Measurements from ENCODE around the gene CEMIP. TPM values are rescaled to one million over a fixed set of nuclear protein-coding genes. Genes with fewer than 3 reads are reported as not detected.
A peak's percentile ranks its signal among the peaks of the same experiment; 100 is the strongest.

CEMIP gene
- total and polyA plus RNA-seq, 2 of the 13 experiments (the other 11 are each of a cell fraction or from before 2014, with no cell fraction given) = 4.3 to 28.5 TPM

DNA sequence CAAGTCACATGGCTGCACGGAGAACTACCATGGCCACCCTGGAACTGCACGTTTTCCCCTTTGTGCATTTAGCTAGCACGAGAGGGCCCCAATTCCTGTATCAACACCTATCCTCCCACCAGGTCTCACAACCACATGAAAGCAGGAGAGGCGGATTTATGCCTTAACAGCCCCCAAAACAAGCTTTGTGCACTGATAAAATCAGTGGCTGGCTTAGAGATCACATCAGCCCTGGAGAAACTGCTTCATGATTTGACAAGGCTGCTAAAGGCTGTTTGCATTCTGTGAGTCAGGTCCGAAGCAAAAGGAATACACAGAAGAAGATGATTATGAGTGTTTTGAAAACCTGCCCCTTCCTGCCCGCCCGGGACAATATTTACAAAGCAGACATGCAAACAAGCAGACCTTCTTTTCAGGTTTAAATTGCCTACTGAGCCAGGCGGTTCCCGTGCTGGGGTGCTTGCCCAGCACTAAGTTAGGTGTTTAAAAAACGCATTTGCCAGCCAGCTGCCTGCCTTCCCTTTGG, 25.9 kb downstream of the CEMIP start (continued):
- TF ChIP-seq, protein P1, sequence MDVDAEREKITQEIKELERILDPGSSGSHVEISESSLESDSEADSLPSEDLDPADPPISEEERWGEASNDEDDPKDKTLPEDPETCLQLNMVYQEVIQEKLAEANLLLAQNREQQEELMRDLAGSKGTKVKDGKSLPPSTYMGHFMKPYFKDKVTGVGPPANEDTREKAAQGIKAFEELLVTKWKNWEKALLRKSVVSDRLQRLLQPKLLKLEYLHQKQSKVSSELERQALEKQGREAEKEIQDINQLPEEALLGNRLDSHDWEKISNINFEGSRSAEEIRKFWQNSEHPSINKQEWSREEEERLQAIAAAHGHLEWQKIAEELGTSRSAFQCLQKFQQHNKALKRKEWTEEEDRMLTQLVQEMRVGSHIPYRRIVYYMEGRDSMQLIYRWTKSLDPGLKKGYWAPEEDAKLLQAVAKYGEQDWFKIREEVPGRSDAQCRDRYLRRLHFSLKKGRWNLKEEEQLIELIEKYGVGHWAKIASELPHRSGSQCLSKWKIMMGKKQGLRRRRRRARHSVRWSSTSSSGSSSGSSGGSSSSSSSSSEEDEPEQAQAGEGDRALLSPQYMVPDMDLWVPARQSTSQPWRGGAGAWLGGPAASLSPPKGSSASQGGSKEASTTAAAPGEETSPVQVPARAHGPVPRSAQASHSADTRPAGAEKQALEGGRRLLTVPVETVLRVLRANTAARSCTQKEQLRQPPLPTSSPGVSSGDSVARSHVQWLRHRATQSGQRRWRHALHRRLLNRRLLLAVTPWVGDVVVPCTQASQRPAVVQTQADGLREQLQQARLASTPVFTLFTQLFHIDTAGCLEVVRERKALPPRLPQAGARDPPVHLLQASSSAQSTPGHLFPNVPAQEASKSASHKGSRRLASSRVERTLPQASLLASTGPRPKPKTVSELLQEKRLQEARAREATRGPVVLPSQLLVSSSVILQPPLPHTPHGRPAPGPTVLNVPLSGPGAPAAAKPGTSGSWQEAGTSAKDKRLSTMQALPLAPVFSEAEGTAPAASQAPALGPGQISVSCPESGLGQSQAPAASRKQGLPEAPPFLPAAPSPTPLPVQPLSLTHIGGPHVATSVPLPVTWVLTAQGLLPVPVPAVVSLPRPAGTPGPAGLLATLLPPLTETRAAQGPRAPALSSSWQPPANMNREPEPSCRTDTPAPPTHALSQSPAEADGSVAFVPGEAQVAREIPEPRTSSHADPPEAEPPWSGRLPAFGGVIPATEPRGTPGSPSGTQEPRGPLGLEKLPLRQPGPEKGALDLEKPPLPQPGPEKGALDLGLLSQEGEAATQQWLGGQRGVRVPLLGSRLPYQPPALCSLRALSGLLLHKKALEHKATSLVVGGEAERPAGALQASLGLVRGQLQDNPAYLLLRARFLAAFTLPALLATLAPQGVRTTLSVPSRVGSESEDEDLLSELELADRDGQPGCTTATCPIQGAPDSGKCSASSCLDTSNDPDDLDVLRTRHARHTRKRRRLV (CRISPR knock-in tag; IDR thresholded peaks at IDR 0.05) = no peak
- no peak for TF ChIP-seq CHCHD3 (CRISPR knock-in tag; IDR thresholded peaks at IDR 0.05)
- TF ChIP-seq ZNF232 (CRISPR knock-in tag; IDR thresholded peaks at IDR 0.05; ENCODE audit: borderline replicate concordance) = 0 out of 2 replicates have a peak, but pooled peaks have one; percentile 30
- TF ChIP-seq, protein P2, sequence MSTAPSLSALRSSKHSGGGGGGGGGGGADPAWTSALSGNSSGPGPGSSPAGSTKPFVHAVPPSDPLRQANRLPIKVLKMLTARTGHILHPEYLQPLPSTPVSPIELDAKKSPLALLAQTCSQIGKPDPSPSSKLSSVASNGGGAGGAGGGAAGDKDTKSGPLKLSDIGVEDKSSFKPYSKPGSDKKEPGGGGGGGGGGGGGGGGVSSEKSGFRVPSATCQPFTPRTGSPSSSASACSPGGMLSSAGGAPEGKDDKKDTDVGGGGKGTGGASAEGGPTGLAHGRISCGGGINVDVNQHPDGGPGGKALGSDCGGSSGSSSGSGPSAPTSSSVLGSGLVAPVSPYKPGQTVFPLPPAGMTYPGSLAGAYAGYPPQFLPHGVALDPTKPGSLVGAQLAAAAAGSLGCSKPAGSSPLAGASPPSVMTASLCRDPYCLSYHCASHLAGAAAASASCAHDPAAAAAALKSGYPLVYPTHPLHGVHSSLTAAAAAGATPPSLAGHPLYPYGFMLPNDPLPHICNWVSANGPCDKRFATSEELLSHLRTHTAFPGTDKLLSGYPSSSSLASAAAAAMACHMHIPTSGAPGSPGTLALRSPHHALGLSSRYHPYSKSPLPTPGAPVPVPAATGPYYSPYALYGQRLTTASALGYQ (CRISPR knock-in tag; IDR thresholded peaks at IDR 0.05) = peak; percentile 91
- 0 out of 2 replicates have a peak, but pooled peaks have one; percentile 30 for TF ChIP-seq MEIS2 (CRISPR knock-in tag; IDR thresholded peaks at IDR 0.05)
- TF ChIP-seq ZMYM2 (CRISPR knock-in tag; IDR thresholded peaks at IDR 0.05) = no peak
- TF ChIP-seq ZNF496 (CRISPR knock-in tag; IDR thresholded peaks at IDR 0.05; ENCODE audit: insufficient replicate concordance) = no peak
- no peak for TF ChIP-seq SP1 (IDR thresholded peaks at IDR 0.05)
- TF ChIP-seq SP1 (CRISPR knock-in tag; IDR thresholded peaks at IDR 0.05) = 0 out of 2 replicates have a peak, but pooled peaks have one; percentile 34
- TF ChIP-seq ZNF121 (CRISPR knock-in tag; IDR thresholded peaks at IDR 0.05) = no peak
- TF ChIP-seq, protein P3, sequence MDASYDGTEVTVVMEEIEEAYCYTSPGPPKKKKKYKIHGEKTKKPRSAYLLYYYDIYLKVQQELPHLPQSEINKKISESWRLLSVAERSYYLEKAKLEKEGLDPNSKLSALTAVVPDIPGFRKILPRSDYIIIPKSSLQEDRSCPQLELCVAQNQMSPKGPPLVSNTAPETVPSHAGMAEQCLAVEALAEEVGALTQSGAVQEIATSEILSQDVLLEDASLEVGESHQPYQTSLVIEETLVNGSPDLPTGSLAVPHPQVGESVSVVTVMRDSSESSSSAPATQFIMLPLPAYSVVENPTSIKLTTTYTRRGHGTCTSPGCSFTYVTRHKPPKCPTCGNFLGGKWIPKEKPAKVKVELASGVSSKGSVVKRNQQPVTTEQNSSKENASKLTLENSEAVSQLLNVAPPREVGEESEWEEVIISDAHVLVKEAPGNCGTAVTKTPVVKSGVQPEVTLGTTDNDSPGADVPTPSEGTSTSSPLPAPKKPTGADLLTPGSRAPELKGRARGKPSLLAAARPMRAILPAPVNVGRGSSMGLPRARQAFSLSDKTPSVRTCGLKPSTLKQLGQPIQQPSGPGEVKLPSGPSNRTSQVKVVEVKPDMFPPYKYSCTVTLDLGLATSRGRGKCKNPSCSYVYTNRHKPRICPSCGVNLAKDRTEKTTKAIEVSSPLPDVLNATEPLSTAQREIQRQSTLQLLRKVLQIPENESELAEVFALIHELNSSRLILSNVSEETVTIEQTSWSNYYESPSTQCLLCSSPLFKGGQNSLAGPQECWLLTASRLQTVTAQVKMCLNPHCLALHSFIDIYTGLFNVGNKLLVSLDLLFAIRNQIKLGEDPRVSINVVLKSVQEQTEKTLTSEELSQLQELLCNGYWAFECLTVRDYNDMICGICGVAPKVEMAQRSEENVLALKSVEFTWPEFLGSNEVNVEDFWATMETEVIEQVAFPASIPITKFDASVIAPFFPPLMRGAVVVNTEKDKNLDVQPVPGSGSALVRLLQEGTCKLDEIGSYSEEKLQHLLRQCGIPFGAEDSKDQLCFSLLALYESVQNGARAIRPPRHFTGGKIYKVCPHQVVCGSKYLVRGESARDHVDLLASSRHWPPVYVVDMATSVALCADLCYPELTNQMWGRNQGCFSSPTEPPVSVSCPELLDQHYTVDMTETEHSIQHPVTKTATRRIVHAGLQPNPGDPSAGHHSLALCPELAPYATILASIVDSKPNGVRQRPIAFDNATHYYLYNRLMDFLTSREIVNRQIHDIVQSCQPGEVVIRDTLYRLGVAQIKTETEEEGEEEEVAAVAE (CRISPR knock-in tag; IDR thresholded peaks at IDR 0.05; ENCODE audit: borderline replicate concordance) = no peak; the same call in 1 of the 2 replicates
- TF ChIP-seq ZNF577 (CRISPR knock-in tag; IDR thresholded peaks at IDR 0.05; ENCODE audit: borderline replicate concordance, low read depth) = no peak
- TF ChIP-seq PHB2 (IDR thresholded peaks at IDR 0.05; ENCODE audit: partially characterized antibody) = no peak
- TF ChIP-seq ZNF883 (CRISPR knock-in tag; IDR thresholded peaks at IDR 0.05; ENCODE audit: not compliant biosample characterization) = no peak
- 0 out of 2 replicates have a peak, but pooled peaks have one; percentile 41 for TF ChIP-seq ZNF670 (CRISPR knock-in tag; IDR thresholded peaks at IDR 0.05; ENCODE audit: borderline replicate concordance)
- no peak for TF ChIP-seq THYN1 (CRISPR knock-in tag; IDR thresholded peaks at IDR 0.05; ENCODE audit: borderline replicate concordance, low read depth)
- peak; percentile 99 for TF ChIP-seq TCF7 (IDR thresholded peaks at IDR 0.05; ENCODE audit: low read depth)
- no peak for TF ChIP-seq ZNF136 (CRISPR knock-in tag; IDR thresholded peaks at IDR 0.05; ENCODE audit: low read depth)
- TF ChIP-seq ZBTB7A (CRISPR knock-in tag; IDR thresholded peaks at IDR 0.05) = peak; percentile 63; the same call in 1 of the 2 replicates
- TF ChIP-seq CBX1 (IDR thresholded peaks at IDR 0.05; ENCODE audit: low read depth) = no peak
